GM18870 (cell line): ENCODE measurements around the gene RNPS1.

Source experiments
- ATAC-seq: cut with Tn5 transposase; IDR thresholded peaks from one replicate; pipeline ENCODE4 v1.9.1; 2021; ENCODE audit warnings: moderate library complexity; ENCODE audit not compliant: unreplicated experiment

Gene RNPS1

GRCh38 chr16:2236337-2237101 is 31.4 kb downstream of the RNPS1 start, which contains the start of gene DNASE1L2:
DNASE1L2 (plus strand) TSS chr16:2236444; CDS start chr16:2236817, 373 bp downstream.
- ATAC-seq = no peak

GRCh38 chr16:2235695-2236336 is 32.1 kb downstream of the RNPS1 start:
- ATAC-seq = no peak

- no peak for ATAC-seq
These were observed 32.7 kb downstream of the RNPS1 start for GRCh38 chr16:2235234-2235651.

GRCh38 chr16:2234813-2235170 is 33.1 kb downstream of the RNPS1 start:
- ATAC-seq = no peak

GRCh38 chr16:2233872-2234812 is 33.8 kb downstream of the RNPS1 start:
- no peak for ATAC-seq

GRCh38 chr16:2233046-2233775 is 34.7 kb downstream of the RNPS1 start:
- no peak for ATAC-seq

GRCh38 chr16:2232094-2232990 is 35.6 kb downstream of the RNPS1 start:
- no peak for ATAC-seq

- no peak for ATAC-seq
These were observed 36.7 kb downstream of the RNPS1 start for GRCh38 chr16:2231016-2231931.

GRCh38 chr16:2230376-2230775 is 37.5 kb downstream of the RNPS1 start:
- no peak for ATAC-seq

GRCh38 chr16:2229632-2230250 is 38.2 kb downstream of the RNPS1 start:
- no peak for ATAC-seq

- no peak for ATAC-seq
These were observed 38.8 kb downstream of the RNPS1 start for GRCh38 chr16:2229091-2229490.

GRCh38 chr16:2228161-2228824 is 39.6 kb downstream of the RNPS1 start:
- ATAC-seq = no peak

GRCh38 chr16:2226918-2227317 is 41.0 kb downstream of the RNPS1 start:
- ATAC-seq = no peak

GRCh38 chr16:2226245-2226793 is 41.6 kb downstream of the RNPS1 start:
- ATAC-seq = no peak

GRCh38 chr16:2223942-2224486 is 43.9 kb downstream of the RNPS1 start:
- peak; percentile 19 for ATAC-seq

- peak; percentile 85 for ATAC-seq
These were observed 44.5 kb downstream of the RNPS1 start, which contains the start of gene E4F1 for GRCh38 chr16:2223221-2223941. E4F1 (plus strand) TSS chr16:2223591; CDS start chr16:2223614, 23 bp downstream.
